GM21723 (cell line): Measurements from ENCODE around the gene SEMA4D.

Experiments used
- ATAC-seq: cut with Tn5 transposase; IDR thresholded peaks from one replicate; pipeline ENCODE4 v1.9.1; 2021; ENCODE audit warnings: mild to moderate bottlenecking, moderate library complexity; ENCODE audit not compliant: unreplicated experiment

SEMA4D gene

DNA sequence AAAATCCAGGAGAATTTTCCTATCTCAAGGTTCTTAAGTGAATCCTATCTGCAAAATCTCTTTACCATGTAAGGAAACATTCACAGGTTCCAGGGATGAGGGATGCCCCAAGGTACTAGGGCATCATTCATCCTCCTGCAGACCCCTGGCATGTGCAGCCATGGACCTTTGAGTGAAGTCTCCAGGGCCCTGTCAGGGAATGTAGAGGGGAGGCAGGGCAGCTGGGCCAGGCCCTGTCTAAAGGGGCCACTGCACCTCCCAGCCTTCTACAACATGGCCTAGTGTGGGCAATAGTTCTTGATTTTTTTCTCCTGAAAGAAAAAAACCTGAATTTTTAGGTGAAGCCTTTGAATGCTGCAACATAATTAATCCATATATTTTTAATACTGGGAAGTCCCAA, 63.3 kb downstream of the SEMA4D start:
- no peak for ATAC-seq

DNA sequence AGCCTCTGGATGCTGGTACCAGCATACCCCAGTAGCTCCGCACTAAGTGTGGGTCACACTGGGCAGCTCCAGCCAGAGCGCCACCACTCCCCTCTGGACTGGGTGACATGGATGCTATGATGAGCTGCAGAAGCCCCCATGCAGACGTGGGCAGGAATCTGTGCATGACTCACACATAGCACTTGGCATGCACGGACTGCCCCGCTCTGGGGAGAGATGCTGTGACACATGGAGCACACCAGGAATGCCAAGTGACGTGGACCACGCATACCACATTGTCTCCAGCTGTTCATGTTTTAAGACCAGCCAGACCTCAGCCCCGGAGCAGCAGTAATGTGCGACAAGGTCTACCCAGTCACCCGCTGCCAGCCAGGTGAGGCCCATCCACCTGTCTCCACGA, 64.1 kb downstream of the SEMA4D start:
- ATAC-seq: no peak

DNA sequence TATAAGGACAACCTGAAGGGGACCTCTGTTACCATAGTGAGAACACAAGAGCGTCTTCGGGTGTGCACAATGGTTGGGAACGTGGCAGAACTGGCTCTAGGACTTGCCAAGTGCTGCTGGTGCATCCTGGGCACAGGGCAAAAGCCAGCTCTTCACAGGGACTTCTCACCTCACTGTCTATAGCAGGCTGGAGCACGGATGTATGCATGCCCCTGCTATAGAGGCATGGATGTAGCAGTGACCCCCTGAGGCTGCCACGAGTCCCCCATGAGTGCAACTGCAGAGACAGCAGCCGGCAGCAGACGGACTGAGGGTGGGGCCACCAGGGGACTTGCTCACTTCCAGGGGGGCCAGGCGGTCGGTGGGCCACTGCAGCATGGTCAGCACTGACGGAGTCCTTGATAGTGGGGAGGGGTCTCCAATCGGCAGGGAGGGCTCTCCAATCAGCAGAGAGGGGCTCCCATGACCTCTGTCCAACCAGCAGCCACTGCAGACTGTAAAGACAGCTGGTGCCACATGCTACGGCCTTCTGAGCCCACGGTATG, 64.9 kb downstream of the SEMA4D start:
- no peak for ATAC-seq

GRCh38 chr9:89431930-89432725, 65.8 kb downstream of the SEMA4D start:
- no peak for ATAC-seq

- no peak for ATAC-seq
These were observed 66.9 kb downstream of the SEMA4D start for GRCh38 chr9:89430995-89431394.

- ATAC-seq: no peak
These were observed 68.7 kb downstream of the SEMA4D start for GRCh38 chr9:89428901-89429890.

- ATAC-seq: no peak
These were observed 69.6 kb downstream of the SEMA4D start for GRCh38 chr9:89428222-89428761.

- ATAC-seq: no peak
These were observed 70.2 kb downstream of the SEMA4D start for GRCh38 chr9:89427621-89428221.

GRCh38 chr9:89426384-89426961, 71.4 kb downstream of the SEMA4D start:
- peak; percentile 72 for ATAC-seq

DNA sequence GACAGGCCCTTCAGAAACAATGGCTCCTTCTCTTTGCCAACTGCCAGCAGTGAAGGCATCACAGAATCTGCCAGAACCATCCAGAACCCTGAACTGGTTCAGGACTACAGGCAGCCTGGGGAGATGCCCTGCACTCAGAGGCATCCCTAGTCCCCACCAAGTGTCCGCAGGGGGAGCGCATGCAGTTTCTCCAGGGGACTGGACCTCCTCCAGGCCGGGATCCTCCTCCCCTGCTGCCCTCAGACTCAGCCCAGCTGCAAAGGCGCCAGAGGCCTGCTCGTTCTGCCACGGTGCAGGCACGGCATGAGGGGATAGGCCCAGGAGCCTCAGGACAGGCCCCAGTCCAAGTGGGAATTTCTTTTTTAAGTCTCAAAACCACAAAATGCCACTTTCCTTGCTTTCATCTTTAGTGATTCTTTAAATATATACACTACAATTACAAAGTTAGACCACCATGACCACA, 72.0 kb downstream of the SEMA4D start:
- peak; percentile 17 for ATAC-seq

- no peak for ATAC-seq
These were observed 72.7 kb downstream of the SEMA4D start for GRCh38 chr9:89425024-89425805.

- no peak for ATAC-seq
These were observed 75.5 kb downstream of the SEMA4D start for GRCh38 chr9:89422151-89422975.

DNA sequence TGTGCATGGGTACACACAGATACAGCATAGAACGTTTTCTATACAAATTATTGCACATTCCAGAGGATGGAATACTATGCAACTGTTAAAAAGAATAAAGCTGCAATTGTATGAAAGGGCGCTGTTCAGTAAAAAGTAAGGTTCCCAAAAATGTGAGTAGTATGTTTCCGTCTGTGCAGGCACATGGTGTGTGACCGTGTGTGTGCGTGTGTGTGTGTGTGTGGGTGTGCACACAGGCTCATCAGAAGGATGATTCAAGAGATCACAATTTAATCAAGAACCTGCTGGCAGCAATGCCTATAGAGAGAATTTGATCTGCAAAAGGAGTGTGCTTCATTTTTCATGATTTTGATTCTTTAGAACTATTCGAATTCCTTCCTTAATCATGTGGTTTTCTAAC, 76.3 kb downstream of the SEMA4D start:
- no peak for ATAC-seq

DNA sequence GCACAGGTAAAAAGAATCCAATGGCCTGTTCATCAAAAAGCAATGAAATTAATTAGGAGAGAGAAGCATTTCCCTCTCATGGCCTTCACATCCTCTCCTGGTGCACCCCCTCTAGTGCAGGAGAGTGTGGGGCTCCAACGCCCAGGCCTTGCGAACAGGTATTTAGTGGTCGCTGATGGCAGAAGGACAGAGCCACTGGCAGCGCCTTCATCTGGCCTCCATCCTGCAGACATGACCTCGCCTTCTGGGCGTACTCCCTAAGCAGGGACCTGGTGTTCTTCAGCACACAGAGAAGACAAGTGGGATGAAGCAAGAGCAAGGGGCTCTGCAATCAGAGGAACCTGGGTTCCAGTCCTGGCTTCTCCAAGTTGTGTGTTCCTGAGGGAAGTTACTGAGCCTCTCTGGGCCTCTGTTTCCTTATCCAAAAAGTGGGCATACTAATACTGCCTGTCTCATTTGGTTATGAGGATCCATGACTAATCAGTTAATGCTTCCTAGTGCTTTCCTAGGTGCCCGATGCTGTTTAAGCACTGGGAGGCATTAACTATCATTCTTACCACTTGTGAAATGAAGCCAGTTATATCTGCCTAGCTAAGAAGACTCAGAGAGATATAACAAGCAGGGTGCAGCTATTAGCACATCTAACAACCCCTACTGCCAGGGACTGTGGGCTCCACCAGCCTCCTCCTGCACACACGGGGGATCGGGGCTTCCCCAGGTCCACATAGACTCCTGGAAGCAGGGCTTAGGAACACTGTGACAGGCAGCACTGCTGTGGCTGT, 77.3 kb downstream of the SEMA4D start:
- no peak for ATAC-seq

- no peak for ATAC-seq
These were observed 77.9 kb downstream of the SEMA4D start for GRCh38 chr9:89419978-89420394.

GRCh38 chr9:89418882-89419640, 78.9 kb downstream of the SEMA4D start:
- peak; percentile 65 for ATAC-seq

DNA sequence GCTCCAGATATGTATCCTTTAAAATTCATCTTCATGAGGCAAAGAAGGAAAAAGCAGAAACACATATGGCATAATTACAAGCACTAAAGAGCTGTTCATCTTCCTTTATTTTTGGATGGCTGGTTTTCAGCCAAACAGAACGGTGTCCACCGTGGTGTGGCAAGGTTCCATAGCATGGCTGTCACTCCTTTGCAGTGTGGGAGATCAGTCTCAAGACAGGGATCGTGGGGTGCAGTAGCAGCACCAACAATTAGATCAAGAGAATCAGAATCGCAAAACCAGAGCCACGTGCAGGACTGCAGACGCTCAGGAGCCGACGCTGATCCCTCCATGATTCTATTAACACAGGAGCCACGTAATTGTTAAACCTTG, 79.5 kb downstream of the SEMA4D start:
- no peak for ATAC-seq
